ENCODE data around the gene MAEA. TPM values are rescaled to one million over a fixed set of nuclear protein-coding genes. Genes with fewer than 3 reads are reported as not detected.
A peak's percentile ranks its signal among the peaks of the same experiment; 100 is the strongest.
"Not testable (repeated sequence)": the region's sequence is repeated elsewhere in the genome, so short reads cannot be mapped to it uniquely, and the experiment has no call there.

The MAEA gene
- total RNA-seq, 2 experiments from 2014 or later, result 63.8 to 69.0 TPM

- POLR2A ChIA-PET, H3K27me3 Mint-ChIP-seq, H3K4me3 Mint-ChIP-seq, DNase-seq, H3K9me3 Mint-ChIP-seq, H3K27ac Mint-ChIP-seq: not testable (repeated sequence)
- Mint-ChIP-seq H3K4me1 (peaks cover 51% of the 10 kb centered on the region), H3K36me3 (ENCODE audit: low read depth) (peaks cover 19% of the 10 kb centered on the region)
- CTCF ChIA-PET, result interaction anchor here (0.6 to 1.4 kb wide), 4 partner anchors 124 to 440 kb away, joined by 3 to 4 read pairs (median 3); no protein-coding TSS in a partner anchor
Observed at GRCh38 chr4:1292703-1293011, 3.0 kb downstream of the MAEA start.

GRCh38 chr4:1293531-1293941, 3.8 kb downstream of the MAEA start:
- peaks cover 21% of the 10 kb centered on the region for H3K36me3 Mint-ChIP-seq (ENCODE audit: low read depth)
- H3K9me3 Mint-ChIP-seq, result no peaks in the 10 kb centered on the region
- H3K27me3 Mint-ChIP-seq, result no peaks in the 10 kb centered on the region
- H3K4me1 Mint-ChIP-seq, result peaks cover 52% of the 10 kb centered on the region
- CTCF ChIA-PET, result interaction anchor here (1.4 kb wide), 1 partner anchor 125 kb away, joined by 3 read pairs; no protein-coding TSS in a partner anchor
- no peak for DNase-seq
- no peak overlapping the region for H3K4me3 Mint-ChIP-seq
- H3K27ac Mint-ChIP-seq, result peak overlapping the region; percentile 66
- POLR2A ChIA-PET, result no interaction called here

GRCh38 chr4:1293991-1294390, 4.3 kb downstream of the MAEA start:
- H3K36me3 Mint-ChIP-seq (ENCODE audit: low read depth), result peaks cover 22% of the 10 kb centered on the region
- DNase-seq, result no peak
- ChIA-PET POLR2A (no interaction called here), CTCF (interaction anchor here (1.4 kb wide), 1 partner anchor 125 kb away, joined by 3 read pairs; no protein-coding TSS in a partner anchor)
- no peaks in the 10 kb centered on the region for H3K27me3 Mint-ChIP-seq
- no peak overlapping the region for H3K4me3 Mint-ChIP-seq
- no peaks in the 10 kb centered on the region for H3K9me3 Mint-ChIP-seq
- peak overlapping the region; percentile 66 for H3K27ac Mint-ChIP-seq
- H3K4me1 Mint-ChIP-seq, result peaks cover 48% of the 10 kb centered on the region

- Mint-ChIP-seq H3K4me3 (no peak overlapping the region), H3K36me3 (ENCODE audit: low read depth) (peaks cover 25% of the 10 kb centered on the region), H3K27ac (peak overlapping the region; percentile 19), H3K27me3 (no peaks in the 10 kb centered on the region), H3K4me1 (peaks cover 48% of the 10 kb centered on the region), H3K9me3 (no peaks in the 10 kb centered on the region)
- POLR2A ChIA-PET, result no interaction called here
- DNase-seq, result no peak
- CTCF ChIA-PET, result no interaction called here
Observed at GRCh38 chr4:1294424-1294823, 4.7 kb downstream of the MAEA start.

- Mint-ChIP-seq H3K4me1 (peaks cover 51% of the 10 kb centered on the region), H3K27me3 (no peaks in the 10 kb centered on the region), H3K4me3 (no peak overlapping the region), H3K36me3 (ENCODE audit: low read depth) (peaks cover 29% of the 10 kb centered on the region), H3K27ac (no peak overlapping the region), H3K9me3 (no peaks in the 10 kb centered on the region)
- ChIA-PET CTCF (interaction anchor here (0.6 kb wide), 1 partner anchor 150 kb away, joined by 3 read pairs; no protein-coding TSS in a partner anchor), POLR2A (no interaction called here)
- no peak for DNase-seq
Observed at GRCh38 chr4:1294891-1295290, 5.2 kb downstream of the MAEA start.

- peaks cover 34% of the 10 kb centered on the region for H3K36me3 Mint-ChIP-seq (ENCODE audit: low read depth)
- ChIA-PET POLR2A (no interaction called here), CTCF (interaction anchor here (0.6 kb wide), 1 partner anchor 151 kb away, joined by 3 read pairs; no protein-coding TSS in a partner anchor)
- H3K4me3 Mint-ChIP-seq, result no peak overlapping the region
- peaks cover 57% of the 10 kb centered on the region for H3K4me1 Mint-ChIP-seq
- no peaks in the 10 kb centered on the region for H3K27me3 Mint-ChIP-seq
- no peak for DNase-seq
- H3K27ac Mint-ChIP-seq, result no peak overlapping the region
- H3K9me3 Mint-ChIP-seq, result no peaks in the 10 kb centered on the region
Observed at GRCh38 chr4:1295405-1296055, 5.8 kb downstream of the MAEA start.

GRCh38 chr4:1296324-1297022, 6.8 kb downstream of the MAEA start:
- CTCF ChIA-PET, result interaction anchor here (0.6 kb wide), 1 partner anchor 151 kb away, joined by 3 read pairs; no protein-coding TSS in a partner anchor
- no peaks in the 10 kb centered on the region for H3K27me3 Mint-ChIP-seq
- no peak overlapping the region for H3K27ac Mint-ChIP-seq
- peaks cover 41% of the 10 kb centered on the region for H3K36me3 Mint-ChIP-seq (ENCODE audit: low read depth)
- DNase-seq, result no peak
- no peaks in the 10 kb centered on the region for H3K9me3 Mint-ChIP-seq
- H3K4me3 Mint-ChIP-seq, result no peak overlapping the region
- POLR2A ChIA-PET, result no interaction called here
- peaks cover 56% of the 10 kb centered on the region for H3K4me1 Mint-ChIP-seq

- Mint-ChIP-seq H3K9me3 (no peaks in the 10 kb centered on the region), H3K36me3 (ENCODE audit: low read depth) (peaks cover 40% of the 10 kb centered on the region), H3K4me3 (no peak overlapping the region), H3K4me1 (peaks cover 55% of the 10 kb centered on the region), H3K27me3 (no peaks in the 10 kb centered on the region), H3K27ac (no peak overlapping the region)
- CTCF ChIA-PET, result interaction anchor here (0.6 kb wide), 1 partner anchor 151 kb away, joined by 3 read pairs; no protein-coding TSS in a partner anchor
- DNase-seq, result no peak
- POLR2A ChIA-PET, result no interaction called here
Observed at GRCh38 chr4:1297023-1297395, 7.3 kb downstream of the MAEA start.

GRCh38 chr4:1297456-1298325, 8.0 kb downstream of the MAEA start:
- peak overlapping the region; percentile 2 for H3K27ac Mint-ChIP-seq
- no peak overlapping the region for H3K4me3 Mint-ChIP-seq
- DNase-seq, result no peak
- ChIA-PET CTCF (interaction anchor here (0.6 kb wide), 1 partner anchor 152 kb away, joined by 3 read pairs; no protein-coding TSS in a partner anchor), POLR2A (no interaction called here)
- peaks cover 38% of the 10 kb centered on the region for H3K36me3 Mint-ChIP-seq (ENCODE audit: low read depth)
- H3K27me3 Mint-ChIP-seq, result no peaks in the 10 kb centered on the region
- peaks cover 48% of the 10 kb centered on the region for H3K4me1 Mint-ChIP-seq
- no peaks in the 10 kb centered on the region for H3K9me3 Mint-ChIP-seq

GRCh38 chr4:1298461-1298860, 8.8 kb downstream of the MAEA start:
- Mint-ChIP-seq H3K27ac (no peak overlapping the region), H3K4me3 (no peak overlapping the region), H3K4me1 (peaks cover 48% of the 10 kb centered on the region), H3K36me3 (ENCODE audit: low read depth) (peaks cover 38% of the 10 kb centered on the region), H3K27me3 (no peaks in the 10 kb centered on the region), H3K9me3 (no peaks in the 10 kb centered on the region)
- no peak for DNase-seq
- ChIA-PET POLR2A (no interaction called here), CTCF (no interaction called here)

- H3K4me3 Mint-ChIP-seq, result no peak overlapping the region
Observed at GRCh38 chr4:1299301-1299860, 9.7 kb downstream of the MAEA start.

More at GRCh38 chr4:1299301-1299860, 9.7 kb downstream of the MAEA start:
- Mint-ChIP-seq H3K27me3 (no peaks in the 10 kb centered on the region), H3K4me1 (peaks cover 40% of the 10 kb centered on the region), H3K9me3 (no peaks in the 10 kb centered on the region), H3K27ac (no peak overlapping the region), H3K36me3 (ENCODE audit: low read depth) (peaks cover 36% of the 10 kb centered on the region)
- no peak for DNase-seq
- CTCF ChIA-PET, result interaction anchor here (1.1 to 1.3 kb wide), 3 partner anchors 9 to 33 kb away, joined by 3 to 4 read pairs (median 3); no protein-coding TSS in a partner anchor
- POLR2A ChIA-PET, result no interaction called here

Measured in activated CD4-positive, alpha-beta T cell treated with anti-CD3 and anti-CD28 coated beads, Interleukin-2, amount 10 ng/mL, durations not matched to agents 7 days and 5 days (primary cell).